NK-92 treated with Interleukin-12 subunit alpha and Interleukin-12 subunit beta, amount 100 ng/mL, for 24 hours (cell line): ENCODE data around the gene IRF5.

Source experiments
- DNase-seq: peaks from one replicate; lab custom pipeline; 2025; lab: John Stamatoyannopoulos, UW

IRF5 gene

GRCh38 chr7:128920913-128921582, 16.7 kb upstream of the IRF5 start:
- no peak for DNase-seq

- DNase-seq = no peak
These were observed 15.8 kb upstream of the IRF5 start for GRCh38 chr7:128921866-128922440.

- DNase-seq = no peak
These were observed 15.0 kb upstream of the IRF5 start for GRCh38 chr7:128922496-128923410.

GRCh38 chr7:128923411-128923800, 14.3 kb upstream of the IRF5 start:
- DNase-seq = no peak

- DNase-seq = no peak
These were observed 12.8 kb upstream of the IRF5 start for GRCh38 chr7:128924707-128925588.

GRCh38 chr7:128928159-128928813, 9.4 kb upstream of the IRF5 start:
- DNase-seq = no peak

- DNase-seq = no peak
These were observed 8.6 kb upstream of the IRF5 start for GRCh38 chr7:128928882-128929788.

GRCh38 chr7:128931190-128931798, 6.4 kb upstream of the IRF5 start:
- DNase-seq = no peak

- no peak for DNase-seq
These were observed 5.5 kb upstream of the IRF5 start for GRCh38 chr7:128931965-128932861.

GRCh38 chr7:128932862-128933179, 4.9 kb upstream of the IRF5 start:
- DNase-seq = no peak

GRCh38 chr7:128933180-128933891, 4.4 kb upstream of the IRF5 start:
- DNase-seq = no peak

GRCh38 chr7:128934361-128935341, 3.1 kb upstream of the IRF5 start:
- DNase-seq = no peak

- DNase-seq = no peak
These were observed 2.4 kb upstream of the IRF5 start for GRCh38 chr7:128935342-128935730.

GRCh38 chr7:128936798-128937197, 929 bp upstream of the IRF5 start:
- no peak for DNase-seq

GRCh38 chr7:128937271-128937646, 468 bp upstream of the IRF5 start:
- DNase-seq = no peak

- no peak for DNase-seq
These were observed 882 bp downstream of the IRF5 start for GRCh38 chr7:128938544-128939074.
